Measurements from ENCODE around the gene ELL2.
"Not testable (repeated sequence)": the region's sequence is repeated elsewhere in the genome, so short reads cannot be mapped to it uniquely, and the experiment has no call there.

ELL2 gene

DNA sequence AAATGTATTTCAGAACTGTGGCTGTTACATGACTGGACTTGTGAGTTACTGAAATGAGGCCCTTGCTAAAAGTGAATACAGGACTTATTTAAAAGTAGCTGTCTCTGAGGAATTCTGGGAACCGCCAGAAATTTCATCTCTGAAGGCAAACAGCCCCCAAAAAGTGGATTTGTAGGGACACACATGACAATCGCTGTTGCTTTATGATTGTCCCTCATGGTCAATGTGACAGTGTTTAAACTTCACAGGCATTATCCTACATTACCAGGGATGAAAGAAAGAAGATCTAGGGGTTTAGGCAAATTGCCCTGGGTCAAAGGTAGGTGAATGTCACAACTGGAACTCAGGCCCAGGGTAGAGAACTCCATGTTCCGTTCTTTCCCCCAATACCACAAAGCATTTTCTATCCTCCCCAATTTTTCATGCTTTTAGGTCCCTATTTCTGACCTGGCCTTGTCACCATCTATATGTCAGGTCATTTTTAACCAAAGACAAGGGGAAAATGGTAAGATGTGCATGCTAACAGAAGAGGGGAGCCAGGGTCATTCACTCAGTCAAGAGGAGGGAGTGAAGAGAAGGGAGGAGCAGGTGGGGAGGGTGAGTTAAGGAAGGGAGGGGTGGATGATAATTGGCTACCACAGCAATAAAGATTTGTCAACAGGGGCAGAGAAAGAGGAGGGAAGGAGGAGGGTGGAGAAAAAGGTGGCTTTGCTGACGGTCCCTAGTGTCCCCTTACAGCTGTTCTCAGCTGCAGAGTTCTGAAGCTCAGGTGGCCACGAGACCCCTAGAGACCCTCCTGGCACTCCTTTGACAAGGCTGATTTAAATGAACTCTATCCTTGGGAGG lies 81.3 kb downstream of the ELL2 start:
- no peak for DNase-seq (ENCODE audit: low spot score)

DNA sequence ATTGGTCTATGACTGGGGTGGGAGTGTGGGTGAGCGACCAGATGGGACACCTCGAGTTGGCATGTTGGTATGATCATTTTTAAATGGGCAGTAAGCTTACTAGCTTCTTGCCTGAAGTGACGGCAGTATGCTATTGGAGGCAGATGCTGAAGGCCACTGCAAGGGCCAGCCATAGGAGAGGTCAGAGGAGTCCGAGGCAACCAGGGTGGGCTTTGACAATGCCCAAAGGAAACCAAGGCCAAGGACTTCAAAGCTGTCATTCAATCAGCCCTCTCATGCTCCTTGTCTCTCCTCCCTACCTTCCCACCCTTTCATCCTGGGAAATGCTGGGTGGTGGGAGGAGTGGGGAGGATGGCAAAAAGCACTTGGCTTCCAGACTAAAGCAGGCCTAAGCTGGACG lies 82.0 kb downstream of the ELL2 start:
- no peak for DNase-seq (ENCODE audit: low spot score)

DNA sequence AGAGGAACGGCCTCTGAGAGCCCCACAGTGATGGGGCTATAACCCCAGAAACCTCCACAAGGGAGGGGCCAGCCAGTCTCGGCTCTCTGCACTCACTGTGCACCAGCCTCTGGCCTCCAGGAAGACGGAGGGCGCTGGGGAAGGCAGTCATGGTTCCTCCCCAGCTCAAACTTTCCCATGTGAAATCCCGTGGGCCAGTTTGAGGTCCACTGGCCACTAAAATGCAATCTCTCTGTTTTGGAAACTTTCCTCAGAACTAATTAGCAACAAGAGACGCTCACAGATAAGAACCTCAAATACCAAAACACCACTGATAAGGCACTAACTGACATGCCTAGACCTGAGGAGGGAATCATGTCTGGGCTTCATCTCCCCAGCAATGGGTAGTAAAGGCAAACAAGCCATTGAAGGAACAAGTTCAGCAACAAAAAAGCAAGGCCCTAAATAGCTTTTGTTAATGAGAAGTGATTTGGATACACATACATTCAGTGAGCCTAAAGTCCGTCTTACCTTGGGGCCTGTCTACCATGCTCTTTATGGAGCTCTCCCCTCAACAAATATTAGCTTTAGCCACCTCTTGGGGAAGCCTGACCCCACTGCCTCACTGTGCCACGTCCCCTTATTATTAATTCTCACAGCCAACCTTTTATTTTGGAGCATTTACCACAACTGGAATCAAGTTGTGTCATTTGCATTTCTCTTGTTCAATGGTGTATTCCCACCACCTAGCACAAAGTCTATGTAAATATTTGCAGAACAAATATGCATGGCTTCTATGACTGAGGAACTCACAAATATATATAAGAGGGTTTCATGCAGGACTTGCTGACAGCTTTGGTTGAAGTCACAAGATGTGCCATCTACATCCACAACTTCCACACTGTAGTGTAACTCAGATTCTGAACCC lies 83.0 kb downstream of the ELL2 start:
- DNase-seq (ENCODE audit: low spot score), result no peak

DNA sequence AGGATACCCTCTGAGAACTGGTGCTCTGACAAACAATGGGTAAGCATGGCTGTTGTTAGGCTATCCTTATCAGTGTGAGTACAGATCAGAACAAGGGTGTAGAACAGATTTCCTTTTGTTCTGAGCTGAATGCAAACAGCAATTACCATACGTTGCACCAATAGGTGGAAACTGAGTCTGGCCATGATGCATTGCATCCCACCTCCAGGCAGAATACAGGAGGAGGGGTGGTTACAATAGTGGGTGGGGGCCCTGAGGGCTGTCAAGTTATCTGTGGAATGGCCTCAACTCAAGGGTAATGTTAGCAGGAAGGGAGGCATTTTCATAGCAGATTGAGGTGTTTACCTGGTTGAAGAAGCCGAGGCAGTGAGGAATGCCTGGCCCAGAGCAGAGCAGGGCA lies 84.9 kb downstream of the ELL2 start:
- DNase-seq (ENCODE audit: low spot score), result no peak

DNA sequence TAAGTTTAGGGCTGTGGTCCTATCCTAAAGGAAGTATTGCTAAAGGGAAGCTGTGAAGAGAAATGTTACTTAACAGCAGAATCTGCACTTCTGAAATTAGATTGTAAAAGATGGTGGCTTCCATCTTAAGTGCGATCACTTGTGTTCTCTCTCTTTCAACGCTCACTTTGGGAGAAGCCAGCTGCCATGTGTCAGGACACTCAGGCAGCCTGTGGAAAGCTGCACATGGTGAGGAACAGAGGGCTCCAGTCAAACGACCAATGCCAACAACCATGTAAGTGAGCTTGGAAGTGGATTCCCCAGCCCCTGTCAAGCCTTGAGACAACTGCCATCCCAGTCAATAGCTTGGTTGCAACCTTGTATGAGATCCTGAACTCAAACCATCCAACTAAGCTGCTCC lies 87.4 kb downstream of the ELL2 start:
- no peak for DNase-seq (ENCODE audit: low spot score)

DNA sequence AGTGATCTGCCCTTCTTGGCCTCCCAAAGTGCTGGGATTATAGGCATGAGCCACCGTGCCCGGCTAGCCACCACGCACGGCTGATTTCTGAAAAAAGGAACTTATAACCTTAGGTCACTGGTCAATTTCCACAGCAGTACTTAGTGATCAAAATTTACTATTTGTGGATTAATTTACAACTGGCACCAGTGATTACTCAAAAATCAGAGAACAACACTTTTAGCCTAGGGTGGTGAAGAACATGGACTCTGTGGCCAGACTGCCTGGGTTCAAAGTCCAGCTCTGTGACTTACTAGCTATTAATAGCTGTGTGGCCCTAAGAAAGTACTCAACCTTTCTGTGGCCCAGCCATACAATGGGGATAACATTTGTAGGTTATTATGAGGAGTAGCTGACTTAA lies 88.3 kb downstream of the ELL2 start:
- no peak for DNase-seq (ENCODE audit: low spot score)

DNA sequence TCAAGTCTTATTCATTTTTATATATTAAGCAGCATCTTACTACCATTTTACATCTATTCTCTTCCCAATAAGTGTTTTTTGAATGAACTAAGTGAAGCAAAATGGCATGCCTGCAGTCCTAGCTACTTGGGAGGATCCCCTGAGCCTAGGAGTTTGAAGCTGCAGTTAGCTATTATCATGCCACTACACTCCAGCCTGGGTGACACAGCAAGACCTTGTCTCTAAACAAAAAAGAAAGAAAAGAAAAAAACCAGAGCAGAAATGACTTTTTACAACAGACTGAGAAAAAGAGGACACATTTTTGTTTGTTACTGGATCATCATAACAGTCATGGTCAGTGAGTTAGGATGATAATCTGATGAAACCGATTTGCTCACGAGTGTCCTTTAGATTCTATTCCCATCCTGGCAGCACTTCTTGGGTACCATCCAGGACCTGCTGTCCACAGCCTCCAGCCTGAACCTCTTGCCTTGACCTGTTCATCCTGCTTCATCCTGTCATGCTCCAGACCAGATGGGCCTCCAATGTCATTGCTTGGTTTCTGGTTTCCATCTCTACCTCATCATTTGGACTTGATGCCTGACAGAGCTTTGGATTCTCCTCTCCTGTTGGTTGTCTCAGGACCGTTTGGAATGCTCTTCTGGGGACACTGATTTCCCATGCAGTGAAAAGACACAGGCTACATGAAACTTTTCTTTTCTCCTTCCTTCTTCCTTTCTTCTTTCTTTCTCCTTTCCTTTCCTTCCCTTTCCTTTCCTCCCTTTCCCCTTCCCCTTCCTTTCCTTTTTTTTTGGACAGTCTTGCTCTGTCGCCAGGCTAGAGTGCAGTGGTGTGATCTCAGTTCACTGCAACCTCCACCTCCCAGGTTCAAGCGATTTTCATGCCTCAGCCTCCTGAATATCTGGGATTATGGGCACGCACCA lies 89.0 kb downstream of the ELL2 start:
- DNase-seq (ENCODE audit: low spot score), result no peak

DNA sequence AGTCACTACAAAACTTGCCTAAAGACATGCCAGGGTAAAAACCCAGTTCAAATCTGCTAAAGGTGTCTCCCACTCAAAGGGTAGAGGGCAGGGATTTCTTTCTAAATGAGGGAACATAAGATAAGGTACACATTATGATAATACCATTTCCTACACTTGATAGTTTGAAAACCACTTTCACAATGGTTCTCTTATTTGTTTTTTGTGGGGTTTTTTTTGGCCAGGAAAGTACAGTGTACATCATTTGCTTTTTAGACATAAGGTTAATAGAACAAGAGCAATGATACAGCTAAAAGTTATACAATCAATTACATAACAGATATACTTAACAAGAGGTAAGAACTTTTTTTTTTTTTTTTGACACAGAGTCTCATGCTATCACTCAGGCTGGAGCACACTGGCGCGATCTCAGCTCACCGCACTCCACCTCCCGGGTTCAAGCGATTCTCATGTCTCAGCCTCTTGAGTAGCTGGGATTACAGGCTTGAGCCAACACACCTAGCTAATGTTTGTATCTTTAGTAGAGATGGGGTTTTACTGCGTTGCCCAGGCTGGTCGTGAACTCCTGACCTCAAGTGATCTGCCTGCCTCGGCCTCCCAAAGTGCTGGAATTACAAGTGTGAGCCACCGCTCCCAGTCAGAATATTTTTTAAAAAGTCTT lies 90.4 kb downstream of the ELL2 start:
- DNase-seq (ENCODE audit: low spot score), result no peak

DNA sequence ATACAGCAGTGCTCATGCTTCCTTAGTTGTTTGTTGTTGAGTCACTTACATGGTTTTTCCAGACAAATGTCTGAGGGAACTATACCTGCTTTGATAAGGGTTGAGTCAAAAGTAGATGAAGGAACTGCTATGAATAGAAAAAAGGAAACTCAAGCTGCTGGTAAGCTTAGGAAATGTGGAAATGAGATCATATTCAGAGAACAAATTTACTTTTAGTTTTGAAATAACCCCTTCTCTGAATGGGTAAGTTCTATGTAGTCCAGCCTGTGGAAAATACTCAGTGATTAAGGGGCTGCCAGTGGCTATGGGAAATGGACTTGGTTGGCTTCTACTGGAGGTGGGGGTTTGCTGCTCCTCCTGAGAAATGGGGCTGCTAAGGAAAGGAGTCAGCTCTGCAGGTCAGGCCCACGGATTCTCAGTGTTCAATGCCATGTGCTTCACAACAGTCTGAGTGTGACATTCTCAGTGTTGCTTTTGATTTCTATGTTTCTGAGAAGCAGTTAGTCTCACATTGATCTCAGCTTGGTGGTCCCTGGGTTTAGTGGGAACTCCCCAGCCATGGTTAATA lies 91.5 kb downstream of the ELL2 start:
- no peak for DNase-seq (ENCODE audit: low spot score)

DNA sequence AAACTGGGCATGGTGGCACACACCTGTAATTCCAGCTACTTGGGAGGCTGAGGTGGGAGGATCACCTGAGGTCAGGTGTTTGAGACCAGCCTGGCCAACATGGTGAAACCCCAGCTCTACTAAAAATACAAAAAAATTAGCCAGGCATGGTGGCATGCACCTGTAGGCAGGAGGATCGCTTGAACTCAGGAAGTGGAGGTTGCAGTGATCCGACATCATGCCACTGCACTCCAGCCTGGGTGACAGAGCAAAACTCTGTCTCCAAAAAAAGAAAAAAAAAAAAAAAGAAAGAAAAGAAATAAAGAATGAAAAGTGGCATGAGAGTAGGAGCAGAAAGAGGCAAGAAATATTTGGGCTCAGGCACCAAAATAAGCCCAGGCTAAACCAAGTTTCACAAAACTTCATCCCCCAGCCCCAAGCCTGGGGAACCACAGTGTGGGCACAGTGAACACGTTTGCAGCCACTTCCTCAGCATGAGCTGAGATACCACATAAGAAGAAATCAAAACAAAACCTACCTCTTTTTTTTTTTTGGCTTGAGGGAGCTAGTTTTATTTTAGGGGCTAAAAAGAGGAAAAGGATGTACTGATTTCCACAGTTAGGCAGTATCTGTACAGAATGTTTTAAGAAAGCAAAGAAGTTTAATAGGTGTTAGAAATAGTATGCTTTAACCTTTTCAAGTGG lies 92.3 kb downstream of the ELL2 start:
- DNase-seq (ENCODE audit: low spot score), result not testable (repeated sequence)

DNA sequence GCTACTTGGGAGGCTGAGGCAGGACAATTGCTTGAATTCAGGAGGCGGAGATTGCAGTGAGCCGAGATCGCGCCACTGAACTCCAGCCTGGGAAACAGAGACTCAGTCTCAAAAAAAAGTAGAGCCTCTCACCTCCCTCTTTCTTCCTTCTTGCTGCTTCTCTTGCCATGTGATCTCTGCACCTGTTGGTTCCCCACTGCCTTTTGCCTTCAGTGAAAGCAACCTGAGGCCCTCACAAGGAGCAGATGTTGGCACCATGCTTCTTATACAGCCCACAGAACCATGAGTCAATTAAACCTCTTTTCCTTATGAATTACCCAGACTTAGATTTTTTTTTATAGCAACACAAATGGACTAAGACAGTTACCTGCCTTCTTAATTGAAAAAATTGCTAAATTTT lies 93.5 kb downstream of the ELL2 start:
- no peak for DNase-seq (ENCODE audit: low spot score)

DNA sequence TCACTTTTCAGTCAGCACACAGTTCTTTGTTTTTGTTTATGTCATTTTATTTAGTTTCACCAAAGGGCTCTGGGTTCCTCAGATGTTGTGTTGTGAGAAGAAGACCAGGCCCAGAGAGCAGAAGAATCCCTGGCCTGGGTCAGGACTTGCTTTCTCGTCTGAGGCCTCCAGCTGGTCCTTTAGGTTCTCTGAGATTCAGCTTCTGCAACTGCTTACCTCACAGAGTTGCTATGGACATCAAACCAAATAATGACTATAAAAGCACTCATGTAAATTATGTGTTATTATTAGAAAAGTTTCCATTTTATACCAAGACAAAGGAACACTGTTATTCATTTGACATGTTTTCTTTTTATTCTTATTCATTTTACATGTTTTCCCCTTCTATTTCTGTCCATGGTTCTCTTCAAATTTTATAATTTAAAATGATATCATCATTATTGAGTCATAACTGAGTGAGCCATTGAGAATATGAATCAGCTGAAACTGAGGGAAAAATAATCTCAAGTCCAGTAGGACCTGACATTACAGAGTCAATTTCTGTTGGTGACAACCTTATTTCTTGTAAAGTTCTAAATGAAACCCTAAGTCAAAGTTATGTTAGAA lies 95.1 kb downstream of the ELL2 start:
- DNase-seq (ENCODE audit: low spot score), result no peak

DNA sequence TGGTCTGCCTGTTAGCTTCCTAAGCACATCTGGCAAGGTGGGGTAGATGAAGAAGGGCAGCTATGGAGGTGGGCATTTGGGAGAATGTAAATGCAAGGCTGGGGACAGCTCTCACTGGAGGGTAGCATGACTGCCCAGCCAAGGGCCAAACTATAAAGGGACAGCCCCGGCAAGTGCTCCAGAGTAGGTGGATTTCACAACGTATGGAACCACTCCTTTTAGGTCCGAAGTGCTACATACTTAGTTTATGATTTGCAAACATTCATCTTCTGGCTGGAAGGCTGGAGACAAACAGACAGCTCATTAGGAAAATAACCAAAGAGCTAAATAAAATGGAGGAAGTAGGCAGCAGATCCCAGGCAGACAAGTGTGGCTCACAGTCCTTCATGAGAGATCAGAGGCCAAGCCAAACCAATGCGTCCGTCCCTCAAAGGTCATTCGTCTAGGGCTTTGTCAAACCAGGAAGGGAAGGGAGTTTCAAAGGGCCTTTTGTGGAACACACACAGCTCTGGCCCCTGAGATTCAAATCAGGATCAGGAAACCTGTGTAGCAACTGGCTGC lies 96.6 kb downstream of the ELL2 start:
- DNase-seq (ENCODE audit: low spot score), result no peak

DNA sequence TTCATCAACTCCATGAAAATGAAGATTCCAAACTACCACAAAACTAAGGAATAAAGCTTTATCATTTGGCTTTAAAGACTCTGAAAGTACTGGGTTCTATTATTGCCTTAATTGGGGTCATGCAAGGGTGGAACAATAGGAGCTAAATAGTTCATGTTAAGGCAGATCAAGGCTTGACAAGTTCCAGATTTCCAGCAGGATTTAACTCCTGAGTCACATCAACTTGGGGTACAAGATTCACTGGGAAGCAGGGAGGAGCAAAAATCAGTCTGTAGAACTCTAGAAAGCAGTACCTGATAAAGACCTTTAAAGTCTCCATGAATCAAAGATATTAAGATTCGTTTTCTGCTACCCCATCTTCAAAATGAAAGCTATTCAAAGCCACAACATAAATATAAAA lies 97.2 kb downstream of the ELL2 start:
- DNase-seq (ENCODE audit: low spot score), result no peak

DNA sequence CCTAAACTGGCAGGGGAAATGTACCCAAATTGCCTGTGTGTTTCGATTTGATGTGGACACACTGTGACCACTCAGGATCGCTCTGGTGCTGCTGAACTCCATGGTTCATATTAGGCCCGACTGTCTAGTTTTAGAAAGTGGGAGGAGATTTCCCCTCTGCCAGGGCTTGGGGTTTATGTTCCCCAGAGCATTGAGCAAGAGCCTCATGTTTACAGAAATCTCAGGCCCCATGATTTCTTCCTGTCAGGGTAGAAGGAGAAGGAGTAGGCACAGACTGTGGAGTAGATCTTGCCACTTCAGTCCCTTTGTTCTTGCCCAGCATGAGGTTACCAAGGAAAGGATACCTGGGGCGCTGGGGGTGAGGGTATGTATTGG lies 98.3 kb downstream of the ELL2 start:
- DNase-seq (ENCODE audit: low spot score), result no peak

DNA sequence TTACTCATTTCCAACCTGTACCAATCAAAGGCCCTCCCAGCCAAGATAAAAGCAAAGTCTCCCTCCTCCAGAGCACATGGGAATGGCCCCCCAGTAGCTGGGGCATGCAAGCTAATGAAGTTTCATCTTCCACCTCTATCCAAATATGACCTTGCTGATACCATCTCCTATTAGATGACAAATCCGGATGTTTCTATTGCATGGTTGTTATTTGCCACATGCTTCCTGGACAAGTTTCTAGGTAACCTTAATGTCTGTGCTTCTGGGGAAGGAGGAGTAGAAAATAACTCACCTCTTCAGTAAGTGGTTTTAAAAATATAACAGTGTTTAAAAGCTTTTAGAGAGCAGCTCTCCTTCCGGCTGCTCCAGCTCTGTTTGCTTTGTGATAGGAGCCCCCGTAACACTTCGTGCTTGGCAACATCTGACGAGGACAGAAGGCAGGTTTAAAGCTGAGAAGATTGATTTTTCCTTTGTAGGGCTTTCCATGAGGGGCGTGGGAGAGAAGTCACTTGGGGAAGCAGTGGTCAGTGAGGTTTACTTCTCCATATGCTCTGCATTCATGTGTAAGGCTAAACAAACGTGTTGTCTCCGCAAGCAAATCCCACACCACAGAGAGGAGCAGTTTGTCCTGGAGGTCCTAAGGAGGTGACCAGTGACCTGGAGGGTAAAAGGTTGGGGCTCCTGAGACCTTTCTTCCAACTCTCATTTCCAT lies 98.8 kb downstream of the ELL2 start:
- no peak for DNase-seq (ENCODE audit: low spot score)

DNA sequence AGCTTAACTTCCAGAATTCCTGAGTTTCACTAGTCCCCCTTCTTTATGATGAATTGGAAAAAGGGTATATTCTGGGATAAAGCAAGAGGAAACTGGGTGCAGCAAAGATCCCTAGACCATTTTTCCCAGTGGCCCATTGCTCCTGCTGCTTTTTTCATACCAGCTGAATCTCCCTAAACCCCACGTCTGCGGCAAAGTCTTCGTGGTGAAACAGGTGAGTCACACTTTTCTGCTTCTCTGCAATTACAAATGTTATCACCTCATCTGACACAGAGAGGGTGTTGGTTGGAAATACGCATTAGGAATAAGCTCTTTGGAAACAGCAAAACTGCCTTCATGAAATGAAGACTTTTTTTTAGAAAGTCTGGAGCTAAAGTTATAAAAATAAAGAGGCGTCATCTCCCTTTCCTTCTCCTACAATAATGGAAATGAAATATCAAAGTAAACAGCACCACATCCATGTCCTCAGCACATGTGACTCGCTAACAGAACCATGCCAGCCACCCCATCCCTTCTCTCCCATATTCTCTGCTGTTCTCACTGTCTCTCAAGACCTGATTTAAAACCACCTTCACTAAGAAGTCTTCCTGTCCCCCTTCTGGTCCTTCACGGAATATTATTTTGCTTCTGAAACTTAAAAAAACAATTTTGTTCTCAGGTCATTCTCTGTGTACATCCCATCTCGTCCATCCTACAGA lies 99.6 kb downstream of the ELL2 start:
- no peak for DNase-seq (ENCODE audit: low spot score)

DNA sequence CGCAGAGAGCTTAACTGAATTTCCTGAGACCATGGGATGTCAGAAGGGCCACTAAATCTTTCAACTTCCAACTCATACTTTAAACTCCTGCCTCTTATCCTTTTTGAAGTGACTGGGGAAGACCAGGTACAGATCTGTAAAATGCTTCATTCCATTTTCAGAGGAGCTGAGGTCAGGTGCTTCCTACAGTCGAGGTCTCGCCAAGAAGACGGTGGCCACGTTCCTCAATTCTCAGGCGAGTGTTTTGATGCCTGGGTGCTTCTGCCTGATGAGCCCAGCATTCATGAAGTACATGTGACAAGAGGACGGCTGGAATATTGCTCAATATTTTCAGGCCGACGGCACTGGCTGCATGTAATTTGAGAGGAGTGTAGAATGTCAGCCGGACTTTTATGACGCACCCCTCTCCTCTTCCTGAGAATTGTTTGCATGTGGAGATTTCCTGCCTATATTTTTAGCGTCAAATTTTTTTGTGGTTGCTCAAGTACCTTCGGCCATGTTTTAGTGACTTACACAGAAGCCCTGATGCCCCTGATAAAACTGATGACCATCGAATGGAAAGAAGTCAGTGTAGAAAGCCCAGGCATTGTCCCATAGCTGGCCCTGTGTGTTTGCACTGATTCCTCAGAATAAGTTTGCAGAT lies 100.3 kb downstream of the ELL2 start:
- peak; percentile 59 for DNase-seq (ENCODE audit: low spot score)

All from HuH-7 (cell line).